Measurements from ENCODE around the gene NKX1-1.

The NKX1-1 gene

GRCh38 chr4:1381944-1382541, 24.2 kb downstream of the NKX1-1 start:
- no peaks in the 10 kb centered on the region for H3K36me3 ChIP-seq (ENCODE audit: control insufficient read depth, insufficient read depth, low read length)
- H3K9ac ChIP-seq = no peak overlapping the region
- no peaks in the 10 kb centered on the region for H3K79me2 ChIP-seq
- no peaks in the 10 kb centered on the region for H3K9me3 ChIP-seq (ENCODE audit: control insufficient read depth, low read length)
- no peak overlapping the region for H3K4me3 ChIP-seq (ENCODE audit: low read depth, low read length)
- H3K27ac ChIP-seq = no peak overlapping the region
- TF ChIP-seq CTCF (IDR thresholded peaks at IDR 0.05) = no peak
- no peak overlapping the region for H2AFZ ChIP-seq
- no peak overlapping the region for H3K4me2 ChIP-seq (ENCODE audit: low read length)
- H3K27me3 ChIP-seq (ENCODE audit: control insufficient read depth, insufficient read depth, low read length) = no peaks in the 10 kb centered on the region
- H3K4me1 ChIP-seq = no peaks in the 10 kb centered on the region

GRCh38 chr4:1381181-1381621, 25.0 kb downstream of the NKX1-1 start:
- H3K4me3 ChIP-seq (ENCODE audit: low read depth, low read length) = no peak overlapping the region
- H3K9me3 ChIP-seq (ENCODE audit: control insufficient read depth, low read length) = no peaks in the 10 kb centered on the region
- H3K9ac ChIP-seq = no peak overlapping the region
- TF ChIP-seq CTCF (IDR thresholded peaks at IDR 0.05) = no peak
- no peaks in the 10 kb centered on the region for H3K27me3 ChIP-seq (ENCODE audit: control insufficient read depth, insufficient read depth, low read length)
- H3K4me2 ChIP-seq (ENCODE audit: low read length) = no peak overlapping the region
- H3K27ac ChIP-seq = no peak overlapping the region
- H3K79me2 ChIP-seq = no peaks in the 10 kb centered on the region
- H3K4me1 ChIP-seq = no peaks in the 10 kb centered on the region
- no peaks in the 10 kb centered on the region for H3K36me3 ChIP-seq (ENCODE audit: control insufficient read depth, insufficient read depth, low read length)
- H2AFZ ChIP-seq = no peak overlapping the region

- Histone ChIP-seq H3K9me3 (ENCODE audit: control insufficient read depth, low read length) (no peaks in the 10 kb centered on the region), H3K4me3 (ENCODE audit: low read depth, low read length) (no peak overlapping the region), H3K9ac (no peak overlapping the region), H3K27me3 (ENCODE audit: control insufficient read depth, insufficient read depth, low read length) (no peaks in the 10 kb centered on the region), H3K4me1 (no peaks in the 10 kb centered on the region), H3K27ac (no peak overlapping the region), H3K79me2 (no peaks in the 10 kb centered on the region), H3K36me3 (ENCODE audit: control insufficient read depth, insufficient read depth, low read length) (no peaks in the 10 kb centered on the region), H3K4me2 (ENCODE audit: low read length) (no peak overlapping the region), H2AFZ (no peak overlapping the region)
- no peak for TF ChIP-seq CTCF (IDR thresholded peaks at IDR 0.05)
These were observed 25.7 kb downstream of the NKX1-1 start for GRCh38 chr4:1380368-1381151.

- no peak overlapping the region for H2AFZ ChIP-seq
- H3K9me3 ChIP-seq (ENCODE audit: control insufficient read depth, low read length) = no peaks in the 10 kb centered on the region
- H3K4me3 ChIP-seq (ENCODE audit: low read depth, low read length) = no peak overlapping the region
- H3K27ac ChIP-seq = no peak overlapping the region
- no peaks in the 10 kb centered on the region for H3K79me2 ChIP-seq
- H3K9ac ChIP-seq = no peak overlapping the region
- H3K27me3 ChIP-seq (ENCODE audit: control insufficient read depth, insufficient read depth, low read length) = no peaks in the 10 kb centered on the region
- no peak for TF ChIP-seq CTCF (IDR thresholded peaks at IDR 0.05)
- H3K36me3 ChIP-seq (ENCODE audit: control insufficient read depth, insufficient read depth, low read length) = no peaks in the 10 kb centered on the region
- no peaks in the 10 kb centered on the region for H3K4me1 ChIP-seq
- no peak overlapping the region for H3K4me2 ChIP-seq (ENCODE audit: low read length)
These were observed 26.4 kb downstream of the NKX1-1 start for GRCh38 chr4:1379801-1380331.

Measured in parathyroid adenoma (tissue), 2 donors.